Effector memory CD4-positive, alpha-beta T cell (primary cell): ENCODE results near the gene FKBP2.

Experiments
- DNase-seq, 3 donors: peaks; one replicate each; pipeline ENCODE4 v3.0.0-alpha.2; 2020
- H3K27ac ChIP-seq: 2 replicates; pipeline ENCODE4 v1.7.0; 2013; ENCODE audit warnings: mild to moderate bottlenecking, low read length, moderate library complexity; ENCODE audit not compliant: insufficient read depth, poor library complexity, severe bottlenecking
- H3K27me3 ChIP-seq: replicated peaks from 2 replicates; pipeline ENCODE4 v1.7.0; 2013; ENCODE audit warnings: mild to moderate bottlenecking, low read length; ENCODE audit not compliant: insufficient read depth, control insufficient read depth, poor library complexity, severe bottlenecking
- H3K36me3 ChIP-seq: 2 replicates; pipeline ENCODE4 v1.7.0; 2013; ENCODE audit warnings: mild to moderate bottlenecking, low read length, moderate library complexity; ENCODE audit not compliant: control insufficient read depth, insufficient read depth
- H3K4me1 ChIP-seq: 2 replicates; pipeline ENCODE4 v1.7.0; 2013; ENCODE audit warnings: low read length, mild to moderate bottlenecking; ENCODE audit not compliant: control insufficient read depth, insufficient read depth, poor library complexity, severe bottlenecking
- H3K4me3 ChIP-seq: 2 replicates; pipeline ENCODE4 v1.7.0; 2013; ENCODE audit warnings: low read length, low read depth, mild to moderate bottlenecking; ENCODE audit not compliant: insufficient read depth, poor library complexity, severe bottlenecking
- H3K9me3 ChIP-seq: 2 replicates; pipeline ENCODE4 v1.7.0; 2013; ENCODE audit warnings: mild to moderate bottlenecking, low read length, moderate library complexity; ENCODE audit not compliant: control insufficient read depth

Gene FKBP2

DNA sequence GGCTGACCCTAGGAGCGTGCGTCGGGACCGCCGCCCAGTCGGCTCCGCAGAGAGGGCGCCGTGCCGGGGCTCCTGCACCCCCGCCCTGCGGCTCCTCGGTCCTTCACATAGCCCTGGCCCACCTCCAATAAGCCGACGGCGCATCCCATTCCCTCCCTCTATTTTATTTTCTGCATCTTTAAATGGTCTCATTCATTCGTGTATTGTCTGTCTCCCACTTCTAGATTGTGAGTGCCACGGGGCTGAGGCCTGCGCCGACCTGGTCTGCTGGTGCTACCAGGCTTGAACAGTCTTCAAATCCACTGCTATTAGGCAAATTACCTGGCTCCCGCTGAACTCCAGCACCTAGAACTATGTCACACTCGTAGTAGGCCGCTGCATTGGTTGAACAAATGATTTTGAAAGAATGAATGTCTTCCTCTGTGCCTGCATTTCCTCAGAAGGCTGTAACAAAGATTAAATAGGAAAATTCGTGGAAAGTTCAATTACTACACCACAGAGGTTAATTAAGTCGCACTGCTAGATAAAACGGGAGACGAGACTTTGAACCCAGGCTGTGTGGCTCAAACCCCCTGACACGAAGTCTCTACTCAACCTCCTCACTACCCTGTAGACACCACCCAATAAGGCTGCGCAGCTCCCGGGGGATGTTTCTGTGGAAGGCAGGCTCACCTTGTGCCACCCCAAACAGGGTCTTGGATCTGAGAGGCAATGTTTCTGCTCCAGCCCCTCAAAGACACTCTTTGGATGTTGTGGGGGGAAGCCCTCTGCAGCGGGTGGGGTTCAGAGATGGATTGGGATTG is 7.0 kb downstream of the FKBP2 start:
- H3K4me1 ChIP-seq = peaks cover 46% of the 10 kb centered on the region
- no peak overlapping the region for H3K27ac ChIP-seq

DNA sequence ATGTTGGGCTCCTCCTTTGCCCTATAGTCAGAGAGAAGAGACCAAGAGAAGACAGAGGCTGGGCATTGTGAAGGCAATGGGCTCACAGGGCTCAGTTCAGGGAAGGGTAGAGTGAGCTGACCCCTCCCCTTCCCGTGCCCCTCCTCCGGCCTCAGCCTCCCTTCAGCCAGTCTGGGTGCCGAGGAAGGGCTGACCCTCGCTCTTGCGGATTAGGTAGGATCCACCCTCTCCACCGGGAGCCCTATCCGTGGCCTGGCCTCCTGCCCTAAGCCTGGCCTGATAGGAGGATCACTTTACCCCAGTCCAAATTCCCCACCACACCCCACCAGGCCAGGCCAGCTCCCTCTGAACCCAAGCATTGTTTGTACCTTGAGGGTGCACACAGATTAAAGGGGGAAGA is 7.7 kb downstream of the FKBP2 start:
- no peak for DNase-seq
- H3K27me3 ChIP-seq = no peaks in the 10 kb centered on the region
- H3K4me1 ChIP-seq = peaks cover 46% of the 10 kb centered on the region
- H3K9me3 ChIP-seq = no peaks in the 10 kb centered on the region
- H3K27ac ChIP-seq = no peak overlapping the region
- H3K36me3 ChIP-seq = no peaks in the 10 kb centered on the region
- H3K4me3 ChIP-seq = no peak overlapping the region

More for the DNA sequence above, 7.0 kb downstream of the FKBP2 start:
- no peaks in the 10 kb centered on the region for H3K36me3 ChIP-seq
- no peak for DNase-seq
- peak overlapping the region; percentile 78 for H3K4me3 ChIP-seq
- H3K27me3 ChIP-seq = no peaks in the 10 kb centered on the region
- no peaks in the 10 kb centered on the region for H3K9me3 ChIP-seq

DNA sequence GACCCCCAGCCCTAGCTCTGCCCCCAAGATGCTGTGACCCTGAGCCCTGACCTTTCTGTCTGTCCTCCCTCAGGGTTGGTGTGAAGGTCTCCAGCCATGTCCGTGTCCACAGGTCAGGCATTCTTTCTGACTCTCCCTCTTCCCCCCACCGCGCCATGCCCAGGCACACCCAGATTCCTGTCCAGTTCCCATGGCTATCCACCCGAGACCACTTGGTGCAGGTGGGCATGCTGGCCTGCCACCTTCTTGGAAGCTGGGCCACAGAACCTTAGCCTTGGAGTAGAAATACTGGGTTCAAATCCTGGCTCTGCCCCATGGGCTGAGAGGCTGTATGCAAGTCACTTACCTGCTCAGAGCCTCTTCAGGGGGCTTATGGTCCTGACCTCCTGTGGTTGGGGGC is 8.1 kb downstream of the FKBP2 start:
- Histone ChIP-seq H3K4me3 (no peak overlapping the region), H3K9me3 (no peaks in the 10 kb centered on the region), H3K4me1 (peaks cover 46% of the 10 kb centered on the region), H3K36me3 (no peaks in the 10 kb centered on the region), H3K27ac (no peak overlapping the region), H3K27me3 (no peaks in the 10 kb centered on the region)
- DNase-seq = no peak

DNA sequence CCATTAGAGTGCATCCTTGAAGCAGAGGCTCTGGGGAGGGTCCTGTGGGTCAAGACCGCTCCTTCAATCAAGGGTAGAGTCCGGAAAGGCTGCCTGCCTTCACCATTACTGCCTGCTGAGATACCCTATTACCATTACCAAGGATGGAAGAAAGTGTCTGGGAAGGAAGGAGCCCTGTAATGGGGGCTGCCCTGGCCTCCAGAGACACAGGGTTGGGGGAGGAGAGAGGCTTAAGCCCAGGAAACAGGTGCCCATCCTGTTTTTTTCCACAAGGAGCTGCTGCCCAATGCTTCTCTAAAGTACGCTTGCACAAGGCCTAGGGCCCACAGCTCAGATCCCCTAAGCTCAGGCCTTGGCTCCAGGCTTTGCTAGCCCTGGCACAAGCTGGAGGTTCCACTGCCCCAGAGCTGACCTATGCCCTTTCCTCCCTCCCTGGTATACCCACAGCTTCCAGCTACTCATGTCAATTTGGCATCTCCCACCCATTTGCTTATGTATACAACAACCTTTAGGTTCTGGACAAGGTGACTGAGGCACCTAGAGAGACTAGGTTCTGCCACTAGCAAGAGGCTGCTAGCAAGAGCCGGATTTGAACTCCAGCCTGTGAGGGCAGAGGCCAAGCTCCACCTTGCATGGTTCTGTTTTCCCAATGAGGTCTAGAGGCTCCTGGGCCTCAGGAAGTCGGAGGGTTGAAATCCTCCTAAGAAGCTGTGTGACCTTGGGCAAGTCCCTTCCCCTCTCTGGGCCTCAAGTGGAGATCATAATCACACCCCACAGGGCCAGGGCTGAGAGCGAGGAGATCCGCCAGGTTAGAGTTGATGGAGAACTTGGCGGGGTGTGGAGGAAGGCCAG is 8.9 kb downstream of the FKBP2 start:
- Histone ChIP-seq H3K36me3 (no peaks in the 10 kb centered on the region), H3K27me3 (no peaks in the 10 kb centered on the region), H3K4me3 (no peak overlapping the region), H3K9me3 (no peaks in the 10 kb centered on the region), H3K4me1 (peaks cover 44% of the 10 kb centered on the region), H3K27ac (no peak overlapping the region)
- DNase-seq = no peak

DNA sequence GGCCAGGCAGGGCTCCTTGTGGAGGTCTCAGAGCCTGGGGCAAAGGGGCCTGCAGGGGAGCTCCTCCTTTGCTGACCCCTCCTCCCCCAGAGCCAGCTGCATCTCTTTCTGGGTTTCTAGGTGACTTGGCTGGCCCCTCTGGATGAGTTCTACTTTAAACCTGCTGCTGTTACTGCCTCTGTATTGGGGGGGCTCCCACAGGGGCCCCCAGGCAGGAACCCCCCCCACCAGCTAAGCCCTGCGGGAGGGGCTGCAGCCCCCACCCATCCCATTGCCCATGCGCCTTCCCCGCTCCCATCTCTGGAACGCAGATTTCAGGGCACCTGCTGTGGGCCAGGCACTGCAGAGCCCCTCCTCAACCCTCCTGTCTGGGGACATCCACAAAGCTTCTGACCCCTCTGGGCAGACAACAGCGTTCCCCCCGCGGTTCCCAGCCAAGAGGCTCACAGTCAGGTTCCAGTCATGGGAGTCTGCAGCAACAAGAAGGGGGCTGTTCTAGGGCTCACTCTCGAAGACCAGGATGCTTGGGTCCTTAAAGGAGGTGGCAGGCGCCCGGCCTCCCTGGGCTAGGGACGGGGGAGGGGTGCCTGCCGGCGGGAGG is 9.6 kb downstream of the FKBP2 start:
- Histone ChIP-seq H3K4me3 (peak overlapping the region; percentile 58), H3K27me3 (no peaks in the 10 kb centered on the region), H3K4me1 (peaks cover 37% of the 10 kb centered on the region), H3K36me3 (no peaks in the 10 kb centered on the region), H3K9me3 (no peaks in the 10 kb centered on the region), H3K27ac (no peak overlapping the region)
- DNase-seq = no peak

DNA sequence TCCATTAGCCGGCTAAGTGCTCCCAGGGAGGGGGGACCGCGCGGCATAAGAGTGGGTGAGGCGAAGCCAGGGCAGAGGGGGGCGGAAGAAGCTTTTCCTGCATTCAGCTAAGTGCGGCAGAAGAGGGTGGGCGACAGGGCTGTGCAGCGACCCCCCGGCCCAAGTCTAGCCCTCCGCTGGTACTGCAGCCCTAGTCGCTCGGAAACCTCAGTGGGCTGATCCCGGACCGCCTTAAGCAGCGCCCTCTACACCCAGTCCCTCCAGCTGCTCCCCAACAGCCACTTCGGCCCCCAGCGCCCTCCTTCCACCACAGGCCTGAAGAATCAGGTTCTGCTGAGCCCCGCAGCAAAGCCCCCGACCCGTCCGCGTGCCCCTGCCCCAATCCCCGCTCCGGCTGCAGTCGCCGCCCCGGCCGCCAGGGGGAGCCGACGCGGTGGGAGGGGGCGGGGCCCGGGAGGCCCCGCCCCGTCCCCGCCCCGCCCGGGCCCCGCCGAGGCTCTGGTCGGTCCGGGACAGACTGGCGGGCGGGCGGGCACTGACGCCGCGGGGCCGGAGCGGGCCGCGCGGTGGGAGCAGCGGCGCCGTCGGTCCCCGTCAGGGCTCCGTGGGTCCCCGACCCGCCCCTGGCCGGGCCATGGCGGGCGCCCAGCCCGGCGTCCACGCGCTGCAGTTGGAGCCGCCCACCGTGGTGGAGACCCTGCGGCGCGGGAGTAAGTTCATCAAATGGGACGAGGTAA is 10.3 kb downstream of the FKBP2 start, which contains the start of gene PLCB3:
Gene PLCB3 (plus strand): TSS at position 515 of the 737 bp plus-strand sequence. CDS start 120 bp downstream, at position 635.
- H3K9me3 ChIP-seq = no peaks in the 10 kb centered on the region
- peak; percentile 50 to 56 (median 54) for DNase-seq
- peaks cover 32% of the 10 kb centered on the region for H3K4me1 ChIP-seq
- H3K36me3 ChIP-seq = no peaks in the 10 kb centered on the region
- H3K27me3 ChIP-seq = no peaks in the 10 kb centered on the region
- H3K4me3 ChIP-seq = peak within 1 kb of the TSS; percentile 65
- no peak within 1 kb of the TSS for H3K27ac ChIP-seq

DNA sequence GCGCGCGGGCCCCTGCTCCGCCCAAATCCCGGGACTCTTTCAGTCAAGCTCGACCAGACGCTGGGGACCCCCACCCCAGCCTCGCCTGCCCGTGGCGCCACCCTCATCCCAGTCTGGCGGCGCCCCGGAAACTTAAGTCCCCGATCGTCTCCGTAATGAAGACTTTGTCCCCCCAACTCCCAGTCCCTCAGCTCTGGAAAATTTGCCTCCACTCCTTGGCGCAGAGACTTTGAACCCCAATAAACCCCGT is 10.8 kb downstream of the FKBP2 start:
- H3K27me3 ChIP-seq = no peaks in the 10 kb centered on the region
- DNase-seq = no peak
- no peaks in the 10 kb centered on the region for H3K36me3 ChIP-seq
- H3K27ac ChIP-seq = no peak overlapping the region
- H3K9me3 ChIP-seq = no peaks in the 10 kb centered on the region
- peaks cover 32% of the 10 kb centered on the region for H3K4me1 ChIP-seq
- H3K4me3 ChIP-seq = peak overlapping the region; percentile 65

DNA sequence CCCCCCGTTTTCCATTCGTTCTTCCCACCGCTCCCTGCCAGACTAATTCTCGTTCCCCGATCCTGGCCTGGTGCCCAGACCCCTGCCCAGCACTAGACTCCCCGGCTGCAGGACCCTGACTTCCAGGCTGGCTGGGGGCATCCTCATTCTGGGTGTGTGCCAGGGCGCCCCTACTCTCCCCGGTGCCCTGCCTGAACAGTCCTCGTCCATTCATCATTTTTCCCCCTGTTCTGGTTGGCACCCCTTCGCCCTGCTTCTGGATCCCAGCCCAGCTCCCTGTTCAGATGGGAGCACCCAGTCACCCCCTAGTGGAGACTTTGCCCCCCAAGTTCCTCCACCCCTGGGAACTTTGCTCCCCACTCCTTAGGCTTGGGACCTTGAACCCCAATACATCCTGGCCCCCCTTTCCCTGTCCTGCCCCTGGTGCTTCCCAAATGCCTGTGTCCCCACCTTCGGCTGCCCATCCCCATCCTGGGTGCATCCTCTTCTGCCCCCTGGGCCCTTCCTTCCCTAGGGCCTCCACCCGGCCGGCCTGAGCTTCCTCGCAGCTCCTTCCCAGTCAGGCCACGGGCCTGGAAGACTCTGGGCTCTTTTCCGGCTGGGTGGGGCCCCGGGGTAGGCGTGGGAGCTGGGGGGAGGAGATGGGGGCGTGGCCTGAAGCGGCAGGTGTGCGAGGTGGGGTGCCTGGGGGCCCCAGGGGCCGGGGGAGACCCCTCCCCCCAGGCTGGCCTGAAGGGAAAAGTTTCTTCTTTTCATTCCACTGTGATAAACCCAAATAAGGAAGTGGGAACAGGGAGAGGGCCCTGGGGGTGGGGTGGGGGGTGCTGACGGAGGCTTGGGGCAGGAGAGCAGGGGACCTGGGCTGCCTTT is 11.3 kb downstream of the FKBP2 start:
- no peak for DNase-seq
- Histone ChIP-seq H3K27ac (no peak overlapping the region), H3K36me3 (no peaks in the 10 kb centered on the region), H3K27me3 (no peaks in the 10 kb centered on the region), H3K9me3 (no peaks in the 10 kb centered on the region), H3K4me1 (peaks cover 32% of the 10 kb centered on the region), H3K4me3 (peak overlapping the region; percentile 65)

DNA sequence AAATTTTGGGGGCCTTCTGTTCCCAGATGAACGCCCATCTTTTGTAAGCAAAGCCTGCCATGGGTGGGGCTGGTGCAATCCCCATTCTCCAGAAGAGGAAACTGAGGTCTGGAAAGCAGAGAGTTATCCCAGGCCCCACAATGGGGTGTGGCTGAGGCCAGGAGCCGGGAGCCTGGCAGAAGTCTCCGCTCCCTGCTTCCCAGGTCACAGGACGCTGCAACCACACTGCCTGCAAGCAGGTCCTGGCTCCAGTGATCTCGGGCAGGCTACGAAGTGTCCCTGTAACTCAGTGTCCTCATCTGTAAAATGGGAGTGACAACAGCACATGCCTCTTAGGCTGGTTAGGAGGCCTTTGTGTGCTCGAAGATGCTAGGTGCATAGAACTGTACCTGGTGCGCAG is 12.1 kb downstream of the FKBP2 start:
- no peak overlapping the region for H3K27ac ChIP-seq
- H3K9me3 ChIP-seq = no peaks in the 10 kb centered on the region
- H3K4me3 ChIP-seq = no peak overlapping the region
- no peaks in the 10 kb centered on the region for H3K36me3 ChIP-seq
- no peaks in the 10 kb centered on the region for H3K27me3 ChIP-seq
- DNase-seq = no peak
- peaks cover 25% of the 10 kb centered on the region for H3K4me1 ChIP-seq
